DLD1 (cell line): ENCODE measurements around the gene KRT85.
"Not testable (repeated sequence)": the region's sequence is repeated elsewhere in the genome, so short reads cannot be mapped to it uniquely, and the experiment has no call there.

Experiments
- in situ Hi-C: cut with HindIII; loops from 2 replicates; pipeline ENCODE4 v1.10.0; 2017; ENCODE audit warnings: low sequenced_read_pairs

Gene KRT85

GRCh38 chr12:52332381-52332780, 34.9 kb downstream of the KRT85 start:
- in situ Hi-C loops, result no loop called here

DNA sequence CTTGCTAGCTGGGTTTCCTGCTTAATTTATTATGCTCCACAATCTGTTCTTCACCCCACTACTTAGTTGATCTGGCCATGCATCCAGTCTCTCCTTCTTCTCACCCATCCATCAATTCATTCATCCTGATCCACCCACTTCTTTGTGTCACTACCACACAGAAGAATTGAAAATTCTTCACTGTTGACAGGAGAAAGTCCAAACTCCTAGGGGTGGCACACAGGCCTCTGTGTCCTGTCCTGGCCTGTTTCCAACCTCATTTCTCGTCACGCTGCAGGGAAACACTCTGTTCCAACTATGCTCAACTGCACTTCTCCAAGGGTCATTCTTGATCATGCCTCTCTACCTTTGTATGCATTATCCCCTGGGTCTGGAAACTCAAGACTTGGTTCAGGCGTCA, 35.4 kb downstream of the KRT85 start:
- in situ Hi-C loops, result no loop called here

DNA sequence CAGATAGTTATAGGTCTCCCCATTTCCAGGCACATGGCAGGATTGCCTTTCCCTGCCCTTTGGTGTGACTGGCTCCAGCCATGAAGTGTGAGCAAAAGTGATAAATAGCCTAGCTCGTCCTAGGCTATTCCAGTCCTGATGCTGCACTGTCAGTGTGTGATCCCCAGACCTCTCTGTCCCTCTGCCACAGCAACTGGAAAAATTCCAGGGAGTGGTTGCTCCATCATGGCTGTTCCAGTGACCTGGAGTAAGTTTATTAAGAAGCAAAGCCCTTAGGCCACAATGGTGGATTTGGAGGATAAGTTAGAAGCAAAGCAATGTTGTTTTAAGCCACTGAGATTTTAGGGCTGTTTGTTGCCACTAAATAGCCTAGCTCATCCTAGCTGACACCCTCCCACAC, 36.2 kb downstream of the KRT85 start:
- in situ Hi-C loops, result no loop called here

DNA sequence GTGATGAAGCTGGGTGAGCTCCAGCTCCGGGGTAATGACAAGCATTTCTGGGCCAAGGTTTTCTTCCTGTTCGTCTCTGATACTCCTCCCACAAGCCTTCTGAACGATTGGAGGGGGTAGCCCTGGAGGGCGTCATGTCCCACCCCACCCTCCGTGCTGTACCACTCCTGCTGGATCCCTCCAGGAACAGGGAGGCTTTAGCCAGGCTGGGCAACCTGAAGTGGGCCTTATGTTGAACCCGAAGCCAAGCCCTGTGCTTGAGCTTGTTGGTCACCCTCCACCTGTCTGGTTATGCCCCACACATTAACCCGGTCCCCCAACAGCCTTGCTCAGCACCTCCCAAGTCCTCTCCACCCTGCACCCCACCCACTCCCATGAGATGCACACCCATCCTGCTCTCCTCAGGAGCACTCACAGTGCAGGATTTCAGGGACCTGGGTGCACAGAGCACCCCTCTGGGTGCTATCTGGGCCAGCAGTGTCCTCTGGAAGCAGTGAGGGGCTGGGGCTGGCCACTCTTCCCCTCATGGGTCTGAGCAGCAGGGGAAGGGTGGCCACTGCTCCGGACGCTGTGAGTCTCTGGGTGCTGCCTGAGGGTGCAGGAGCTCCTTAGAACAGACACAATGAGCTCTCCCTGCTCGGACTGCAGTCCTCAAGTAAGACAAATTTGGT, 39.3 kb downstream of the KRT85 start:
- in situ Hi-C loops, result no loop called here

DNA sequence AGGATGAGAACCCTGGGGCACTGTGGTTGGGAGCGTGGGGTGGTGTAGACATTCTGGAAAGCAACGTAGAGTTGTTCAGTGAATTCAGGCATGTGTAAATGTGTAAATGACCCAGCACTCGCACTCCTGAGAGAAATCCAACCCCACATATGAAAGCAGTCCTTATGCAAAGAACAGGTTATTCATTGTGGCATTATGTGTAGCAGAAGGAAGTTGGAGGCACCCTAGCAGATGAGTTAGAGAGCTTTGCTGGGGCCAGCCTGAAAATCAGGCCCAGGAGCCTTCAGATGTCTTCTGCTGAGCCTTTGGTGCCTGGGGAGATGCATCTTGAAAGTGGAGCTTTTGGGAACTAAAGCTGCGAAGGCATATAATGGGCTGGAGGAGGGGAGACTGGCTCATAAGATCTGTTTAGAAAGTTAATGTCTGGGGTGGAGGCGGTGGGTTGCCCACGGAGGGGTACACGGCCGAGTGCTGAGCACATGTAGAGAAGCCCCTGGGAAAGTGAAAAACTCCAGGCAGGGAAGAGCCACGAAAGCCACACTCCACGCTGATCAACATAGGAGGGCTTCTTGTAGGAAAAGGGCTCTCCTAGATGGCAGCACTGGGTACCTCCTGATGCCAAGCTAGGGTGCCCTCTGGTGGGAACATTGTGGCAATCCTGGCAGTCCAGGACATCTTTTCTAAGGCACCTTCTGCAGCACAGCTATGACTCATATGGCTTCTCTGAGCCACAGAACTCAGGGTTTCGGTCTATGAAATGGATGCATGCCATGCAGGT, 40.0 kb downstream of the KRT85 start:
- in situ Hi-C loops, result no loop called here

DNA sequence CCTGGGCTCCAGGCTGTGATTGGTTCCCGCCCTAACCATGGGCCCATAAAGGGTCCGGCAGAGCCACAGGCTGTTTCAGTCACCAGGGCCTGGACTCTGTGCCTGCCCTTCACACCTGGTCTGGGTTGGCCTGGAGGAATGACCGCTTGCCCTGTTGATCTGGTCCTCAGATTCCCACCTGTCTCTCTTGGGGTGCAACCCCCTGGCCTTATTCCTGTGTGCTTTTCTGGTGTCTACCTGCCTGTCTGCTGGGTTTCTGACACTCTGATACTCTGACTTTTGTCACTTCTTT, 43.2 kb downstream of the KRT85 start:
- in situ Hi-C loops, result no loop called here

- in situ Hi-C loops, result no loop called here
Observed at GRCh38 chr12:52323416-52324152, 43.7 kb downstream of the KRT85 start.

- in situ Hi-C loops, result no loop called here
Observed at GRCh38 chr12:52323001-52323400, 44.3 kb downstream of the KRT85 start.

GRCh38 chr12:52322069-52322468, 45.2 kb downstream of the KRT85 start:
- in situ Hi-C loops, result no loop called here

GRCh38 chr12:52321418-52321817, 45.9 kb downstream of the KRT85 start:
- in situ Hi-C loops, result no loop called here

GRCh38 chr12:52320784-52321400, 46.4 kb downstream of the KRT85 start, which contains the start of gene KRT83:
TSS of gene KRT83 (minus strand) at chr12:52321398. CDS start at chr12:52321335, 63 bp downstream.
- in situ Hi-C loops, result no loop called here

GRCh38 chr12:52319097-52319496, 48.2 kb downstream of the KRT85 start:
- in situ Hi-C loops, result no loop called here

GRCh38 chr12:52318241-52318990, 48.9 kb downstream of the KRT85 start:
- in situ Hi-C loops, result no loop called here

GRCh38 chr12:52317468-52318052, 49.7 kb downstream of the KRT85 start:
- in situ Hi-C loops, result no loop called here

DNA sequence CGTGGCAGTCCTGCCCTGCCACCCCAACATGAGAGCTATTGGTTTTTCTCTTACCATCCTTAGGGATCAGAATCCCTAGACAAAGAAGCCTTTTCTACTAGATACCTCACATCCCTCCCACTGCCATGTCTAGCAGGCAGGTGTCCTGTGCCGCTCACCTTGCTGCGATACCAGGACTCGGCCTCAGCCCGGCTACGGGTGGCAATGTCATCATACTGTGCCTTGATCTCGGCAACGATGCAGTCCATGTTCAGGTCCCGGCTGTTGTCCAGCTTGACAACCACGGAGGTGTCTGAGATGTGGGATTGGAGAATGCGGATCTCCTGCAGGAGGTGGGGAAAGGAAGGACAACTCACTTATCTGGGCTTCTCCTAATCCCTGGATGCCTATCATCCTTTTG, 50.6 kb downstream of the KRT85 start:
- in situ Hi-C loops, result no loop called here

- in situ Hi-C loops, result no loop called here
Observed at GRCh38 chr12:52316290-52316689, 51.0 kb downstream of the KRT85 start.

GRCh38 chr12:52315721-52316120, 51.6 kb downstream of the KRT85 start:
- in situ Hi-C loops, result not testable (repeated sequence)

- in situ Hi-C loops, result no loop called here
Observed at GRCh38 chr12:52314511-52314910, 52.8 kb downstream of the KRT85 start.

GRCh38 chr12:52313926-52314325, 53.4 kb downstream of the KRT85 start:
- in situ Hi-C loops, result no loop called here

DNA sequence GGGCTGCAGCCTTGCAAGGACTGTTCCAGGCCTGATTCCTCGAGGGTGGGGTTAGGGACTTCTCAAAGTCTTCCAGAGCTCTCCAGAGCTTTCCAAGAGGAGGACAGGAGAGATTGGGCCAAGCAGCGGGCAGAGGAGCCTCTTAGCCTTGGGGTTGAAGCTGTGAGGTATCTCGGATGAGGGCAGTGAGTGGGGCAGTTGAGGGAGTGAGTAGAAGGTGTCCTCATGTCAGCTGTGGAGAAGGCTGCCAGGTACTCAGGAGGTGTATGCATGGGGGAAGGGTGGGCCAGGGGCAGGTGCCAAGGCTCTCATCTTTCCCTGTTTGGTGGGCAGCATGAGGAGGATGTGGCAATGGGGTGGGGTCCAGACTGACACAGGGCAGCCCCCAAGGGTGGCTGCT, 53.8 kb downstream of the KRT85 start:
- in situ Hi-C loops, result no loop called here
